ENCODE data around the gene INSR. TPM values are rescaled to one million over a fixed set of nuclear protein-coding genes. Genes with fewer than 3 reads are reported as not detected.
A peak's percentile ranks its signal among the peaks of the same experiment; 100 is the strongest.

Gene INSR
- total and polyA plus RNA-seq, 10 of the 15 experiments (the other 5 are each of a cell fraction or from before 2014, with no cell fraction given) = 4.2 to 34.9 (median 13.6) TPM

DNA sequence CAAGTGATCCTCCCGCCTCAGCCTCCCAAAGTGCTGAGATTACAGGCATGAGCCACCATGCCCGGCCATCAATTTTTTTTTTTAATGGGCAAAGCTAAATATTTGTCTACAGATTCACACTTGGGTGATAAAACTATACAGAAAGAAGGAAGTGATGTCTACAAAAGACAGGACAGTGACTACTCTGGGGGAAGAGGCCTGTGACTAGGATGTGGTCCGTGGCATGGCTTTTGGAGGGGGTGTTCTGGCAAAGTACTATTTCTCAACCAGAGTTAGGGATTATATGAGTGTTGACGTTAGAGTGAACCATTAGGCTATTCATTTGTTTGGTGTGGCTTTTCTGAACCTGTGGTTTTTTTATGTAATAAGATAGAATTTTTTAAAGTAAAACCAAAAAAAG is 42.7 kb downstream of the INSR start:
- CTCF ChIA-PET = interaction anchor here (1.3 kb wide), 1 partner anchor 12 kb away, joined by 7 read pairs; no protein-coding TSS in a partner anchor
- SMC1A ChIA-PET (ENCODE audit: uncharacterized antibody, unreplicated experiment) = no interaction called here
- 26% methylated on average over 4 of the region's 4 CpGs for WGBS (ENCODE audit: insufficient coverage, insufficient replicate concordance, low lambda C conversion rate, missing lambda C conversion rate)
- RAD21 ChIA-PET (ENCODE audit: unreplicated experiment) = interaction anchor here (1.0 kb wide), 1 partner anchor 37 kb away, joined by 3 read pairs; no protein-coding TSS in a partner anchor
- H2AFZ ChIP-seq (ENCODE audit: control insufficient read depth, low read depth, low read length) = no peak overlapping the region
- POLR2A ChIA-PET = no interaction called here
- no peaks in the 10 kb centered on the region for H4K20me1 ChIP-seq (ENCODE audit: control insufficient read depth, insufficient read depth)
- no peak overlapping the region for H3K9ac ChIP-seq (ENCODE audit: control insufficient read depth, insufficient read depth, low read length)
- FAIRE-seq (no peak), ATAC-seq (peak; percentile 63), DNase-seq (ENCODE audit: low read depth, low spot score) (no peak)
- intact Hi-C loops (cut with micrococcal nuclease; ENCODE audit: unreplicated experiment) (no loop called here), in situ Hi-C loops (cut with MboI) (no loop called here)
- no peak overlapping the region for H3K4me2 ChIP-seq (ENCODE audit: control insufficient read depth, insufficient read depth)
- H3K4me3 ChIP-seq = no peak overlapping the region
- H3K4me1 ChIP-seq (ENCODE audit: control insufficient read depth, insufficient read depth, low read length) = peaks cover 8% of the 10 kb centered on the region
- peaks cover 34% of the 10 kb centered on the region for H3K79me2 ChIP-seq (ENCODE audit: control insufficient read depth, insufficient read depth, low read length)
- peaks cover 8% of the 10 kb centered on the region for H3K9me3 ChIP-seq (replicated peaks; ENCODE audit: control insufficient read depth, insufficient read depth, low read length)
- H3K36me3 ChIP-seq (ENCODE audit: control insufficient read depth in 2 of 2, insufficient read depth in 2 of 2, low read length in 1 of 2) = peaks cover 0 to 2% of the 10 kb centered on the region in 2 experiments; a peak in 2 of 4 replicates
- H3K27ac ChIP-seq (ENCODE audit: control insufficient read depth, insufficient read depth) = peak overlapping the region; percentile 31; the same call in 1 of the 2 replicates
- H3K27me3 ChIP-seq (replicated peaks in 1 of 2; ENCODE audit: control insufficient read depth in 2 of 2, insufficient read depth in 2 of 2, low read length in 1 of 2) = no peaks in the 10 kb centered on the region
- no TSS peak for BruUV-seq (replicated peaks)
- TF ChIP-seq SUZ12 (IDR thresholded peaks at IDR 0.05; ENCODE audit: unreplicated experiment) (no peak), ZNF207 (IDR thresholded peaks at IDR 0.05; ENCODE audit: borderline replicate concordance) (no peak), PML (IDR thresholded peaks at IDR 0.05; ENCODE audit: low read length) (no peak), BCL11A (IDR thresholded peaks at IDR 0.05; ENCODE audit: low read depth, low read length) (no peak), RUNX3 (IDR thresholded peaks at IDR 0.05; ENCODE audit: low read length) (peak; percentile 67), USF1 (IDR thresholded peaks at IDR 0.05; ENCODE audit: borderline replicate concordance, extremely low read length, insufficient read depth, low read depth, low read length) (no peak), ZNF217 (IDR thresholded peaks at IDR 0.05) (no peak), CEBPB (IDR thresholded peaks at IDR 0.05; ENCODE audit: borderline replicate concordance in 1 of 2, low read depth in 2 of 2, low read length in 2 of 2) (no peak), RAD21 (IDR thresholded peaks at IDR 0.05; ENCODE audit: insufficient read depth, low read depth, low read length) (no peak), MEF2A (IDR thresholded peaks at IDR 0.05; ENCODE audit: insufficient read depth, low read depth, low read length) (no peak), TCF12 (IDR thresholded peaks at IDR 0.05; ENCODE audit: low read depth, low read length) (no peak), REST (IDR thresholded peaks at IDR 0.05; ENCODE audit: low read depth, low read length) (no peak)
- TF ChIP-seq, protein P1, sequence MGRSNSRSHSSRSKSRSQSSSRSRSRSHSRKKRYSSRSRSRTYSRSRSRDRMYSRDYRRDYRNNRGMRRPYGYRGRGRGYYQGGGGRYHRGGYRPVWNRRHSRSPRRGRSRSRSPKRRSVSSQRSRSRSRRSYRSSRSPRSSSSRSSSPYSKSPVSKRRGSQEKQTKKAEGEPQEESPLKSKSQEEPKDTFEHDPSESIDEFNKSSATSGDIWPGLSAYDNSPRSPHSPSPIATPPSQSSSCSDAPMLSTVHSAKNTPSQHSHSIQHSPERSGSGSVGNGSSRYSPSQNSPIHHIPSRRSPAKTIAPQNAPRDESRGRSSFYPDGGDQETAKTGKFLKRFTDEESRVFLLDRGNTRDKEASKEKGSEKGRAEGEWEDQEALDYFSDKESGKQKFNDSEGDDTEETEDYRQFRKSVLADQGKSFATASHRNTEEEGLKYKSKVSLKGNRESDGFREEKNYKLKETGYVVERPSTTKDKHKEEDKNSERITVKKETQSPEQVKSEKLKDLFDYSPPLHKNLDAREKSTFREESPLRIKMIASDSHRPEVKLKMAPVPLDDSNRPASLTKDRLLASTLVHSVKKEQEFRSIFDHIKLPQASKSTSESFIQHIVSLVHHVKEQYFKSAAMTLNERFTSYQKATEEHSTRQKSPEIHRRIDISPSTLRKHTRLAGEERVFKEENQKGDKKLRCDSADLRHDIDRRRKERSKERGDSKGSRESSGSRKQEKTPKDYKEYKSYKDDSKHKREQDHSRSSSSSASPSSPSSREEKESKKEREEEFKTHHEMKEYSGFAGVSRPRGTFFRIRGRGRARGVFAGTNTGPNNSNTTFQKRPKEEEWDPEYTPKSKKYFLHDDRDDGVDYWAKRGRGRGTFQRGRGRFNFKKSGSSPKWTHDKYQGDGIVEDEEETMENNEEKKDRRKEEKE (IDR thresholded peaks at IDR 0.05) = no peak
- TF ChIP-seq, protein P2, sequence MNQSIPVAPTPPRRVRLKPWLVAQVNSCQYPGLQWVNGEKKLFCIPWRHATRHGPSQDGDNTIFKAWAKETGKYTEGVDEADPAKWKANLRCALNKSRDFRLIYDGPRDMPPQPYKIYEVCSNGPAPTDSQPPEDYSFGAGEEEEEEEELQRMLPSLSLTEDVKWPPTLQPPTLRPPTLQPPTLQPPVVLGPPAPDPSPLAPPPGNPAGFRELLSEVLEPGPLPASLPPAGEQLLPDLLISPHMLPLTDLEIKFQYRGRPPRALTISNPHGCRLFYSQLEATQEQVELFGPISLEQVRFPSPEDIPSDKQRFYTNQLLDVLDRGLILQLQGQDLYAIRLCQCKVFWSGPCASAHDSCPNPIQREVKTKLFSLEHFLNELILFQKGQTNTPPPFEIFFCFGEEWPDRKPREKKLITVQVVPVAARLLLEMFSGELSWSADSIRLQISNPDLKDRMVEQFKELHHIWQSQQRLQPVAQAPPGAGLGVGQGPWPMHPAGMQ (IDR thresholded peaks at IDR 0.05; ENCODE audit: borderline replicate concordance) = no peak

Measured in GM12878 (cell line).